HG03439 (cell line): ENCODE data around the gene AP4E1.
A peak's percentile ranks its signal among the peaks of the same experiment; 100 is the strongest.
"Not testable (repeated sequence)": the region's sequence is repeated elsewhere in the genome, so short reads cannot be mapped to it uniquely, and the experiment has no call there.

Experiments used
- ATAC-seq: cut with Tn5 transposase; IDR thresholded peaks from one replicate; pipeline ENCODE4 v1.9.1; 2021; ENCODE audit warnings: mild to moderate bottlenecking, moderate library complexity; ENCODE audit not compliant: unreplicated experiment

Gene AP4E1

GRCh38 chr15:50888054-50888453 lies 20.4 kb upstream of the AP4E1 start:
- ATAC-seq: no peak

DNA sequence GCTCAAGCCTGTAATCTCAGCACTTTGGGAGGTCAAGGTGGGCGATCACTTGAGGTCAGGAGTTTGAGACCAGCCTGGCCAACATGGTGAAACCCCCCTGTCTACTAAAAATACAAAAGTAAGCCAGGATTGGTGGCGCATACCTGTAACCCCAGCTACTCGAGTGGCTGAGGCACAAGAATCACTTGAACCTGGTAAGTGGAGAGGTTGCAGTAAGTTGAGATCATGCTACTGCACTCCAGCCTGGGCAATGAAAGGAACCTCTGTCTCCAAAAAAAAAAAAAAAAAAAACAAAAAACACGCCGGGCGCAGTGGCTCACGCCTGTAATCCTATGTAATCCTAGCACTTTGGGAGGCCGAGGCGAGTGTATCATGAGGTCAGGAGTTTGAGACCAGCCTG lies 18.9 kb upstream of the AP4E1 start:
- no peak for ATAC-seq

- ATAC-seq: no peak
These were observed 17.7 kb upstream of the AP4E1 start for GRCh38 chr15:50890751-50891150.

GRCh38 chr15:50891159-50891558 lies 17.3 kb upstream of the AP4E1 start:
- ATAC-seq: no peak

DNA sequence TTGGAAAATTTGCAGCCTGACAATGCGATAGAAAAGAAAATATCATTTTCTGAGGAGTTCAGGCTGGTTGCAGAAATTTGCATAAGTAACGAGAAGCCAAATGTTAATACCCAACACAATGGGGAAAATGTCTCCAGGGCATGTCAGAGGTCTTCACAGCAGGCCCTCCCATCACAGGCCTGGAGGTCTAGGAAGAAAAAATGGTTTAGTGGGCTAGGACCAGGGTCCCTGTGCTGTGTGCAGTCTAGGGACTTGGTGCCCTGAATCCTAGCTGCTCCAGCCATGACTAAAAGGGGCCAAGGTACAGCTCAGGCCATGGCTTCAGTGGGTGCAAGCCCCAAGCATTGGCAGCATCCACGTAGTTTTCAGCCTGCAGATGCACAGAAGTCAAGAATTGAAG lies 14.5 kb upstream of the AP4E1 start:
- no peak for ATAC-seq

DNA sequence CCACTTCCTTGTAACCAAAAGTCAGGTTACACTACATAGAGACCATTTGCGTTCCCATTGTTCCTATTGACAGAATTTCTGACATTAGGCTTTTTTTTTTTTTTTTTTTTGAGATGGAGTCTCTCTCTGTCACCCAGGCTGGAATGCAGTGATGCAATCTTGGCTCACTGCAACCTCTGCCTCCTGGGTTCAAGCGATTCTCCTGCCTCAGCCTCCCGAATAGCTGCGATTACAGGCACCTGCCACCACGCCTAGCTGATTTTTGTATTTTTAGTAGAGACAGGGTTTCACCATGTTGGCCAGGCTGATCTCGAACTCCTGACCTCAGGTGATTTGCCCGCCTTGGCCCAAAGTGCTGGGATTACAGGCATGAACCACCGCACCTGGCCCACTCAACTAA lies 7.1 kb upstream of the AP4E1 start:
- ATAC-seq: not testable (repeated sequence)

DNA sequence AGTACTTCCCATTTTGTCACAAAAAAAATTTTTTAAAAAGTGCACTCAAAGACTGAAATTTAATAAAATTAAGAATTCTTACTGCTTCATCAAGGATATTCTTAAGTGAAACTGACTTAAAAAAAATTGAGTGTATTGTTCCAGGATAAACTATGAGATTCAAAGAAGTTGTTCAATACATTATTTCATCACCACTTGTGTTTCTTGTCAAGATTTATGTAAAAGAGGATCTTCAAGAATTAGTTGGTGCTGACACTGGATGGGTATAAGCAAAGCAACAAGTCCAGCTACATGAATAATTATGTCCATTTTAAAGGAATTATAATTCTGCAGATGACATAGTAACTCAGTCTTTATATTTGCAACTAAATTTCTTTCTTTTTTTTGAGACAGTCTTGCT lies 4.3 kb upstream of the AP4E1 start:
- no peak for ATAC-seq

- ATAC-seq: no peak
These were observed 3.4 kb upstream of the AP4E1 start for GRCh38 chr15:50905055-50905454.

DNA sequence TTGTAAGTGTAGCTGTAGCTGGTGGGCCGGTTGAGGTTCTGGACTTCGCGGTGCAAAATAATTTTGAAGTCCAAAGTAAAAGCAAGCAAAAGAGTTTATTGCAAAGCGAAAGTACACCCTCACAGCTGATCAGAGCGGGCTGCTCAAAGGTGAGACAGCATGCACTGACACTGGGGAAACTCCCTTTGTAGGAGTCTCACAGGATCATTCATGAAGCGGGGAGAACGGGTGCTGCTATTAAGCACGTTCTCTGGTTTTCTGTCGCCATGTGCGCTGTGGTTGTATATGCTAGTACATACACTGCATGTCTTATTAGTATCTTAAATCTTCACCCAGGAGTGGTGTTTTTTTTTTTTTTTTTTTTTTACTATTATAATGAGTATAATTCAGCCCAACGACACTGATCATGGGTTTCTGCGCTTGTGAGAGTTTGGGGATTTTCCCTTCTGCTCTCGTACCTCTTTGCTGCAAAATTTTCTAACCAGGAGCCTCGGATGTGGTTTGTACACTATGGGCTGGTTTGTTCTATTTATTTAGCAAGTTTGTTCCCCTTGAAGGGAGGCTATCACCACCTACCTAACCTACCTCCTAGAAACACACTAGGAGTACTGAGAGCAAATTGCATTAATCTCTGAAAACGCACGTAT lies 1.4 kb upstream of the AP4E1 start:
- ATAC-seq: peak; percentile 60

GRCh38 chr15:50907601-50908208 lies 778 bp upstream of the AP4E1 start:
- peak; percentile 20 for ATAC-seq

DNA sequence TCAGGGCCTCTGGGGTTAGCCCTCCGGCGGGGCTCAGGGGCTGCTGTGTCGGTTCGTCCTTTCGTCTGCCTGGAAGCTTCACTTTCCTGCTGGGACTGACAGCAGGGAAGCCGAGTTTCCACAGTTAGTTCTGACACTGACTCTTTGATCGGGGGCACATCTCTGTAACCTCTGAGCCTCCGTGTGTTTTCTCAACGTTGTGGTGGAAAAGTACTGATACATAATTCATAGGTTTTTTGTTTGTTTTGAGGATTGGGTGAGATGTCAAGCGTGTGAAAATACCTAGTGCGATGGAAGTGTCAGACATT lies 481 bp downstream of the AP4E1 start:
- no peak for ATAC-seq

DNA sequence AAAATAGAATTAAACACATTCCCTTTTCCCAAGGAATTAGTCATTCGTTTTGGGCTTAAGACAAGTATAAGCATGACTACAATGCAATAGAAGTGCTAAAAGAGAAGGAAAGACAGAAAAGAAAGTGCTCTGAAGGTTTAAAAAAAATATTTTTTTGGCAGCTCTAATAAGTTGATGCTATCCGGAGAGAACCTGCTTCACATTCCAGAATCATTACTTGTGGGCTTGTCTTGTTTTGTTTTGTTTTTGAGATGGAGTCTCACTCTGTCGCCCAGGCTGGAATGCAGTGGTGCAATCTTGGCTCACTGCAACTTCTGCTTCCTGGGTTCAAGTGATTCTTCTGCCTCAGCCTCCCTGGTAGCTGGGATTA lies 1.9 kb downstream of the AP4E1 start:
- not testable (repeated sequence) for ATAC-seq

- no peak for ATAC-seq
These were observed 2.5 kb downstream of the AP4E1 start for GRCh38 chr15:50911001-50911400.

GRCh38 chr15:50911621-50912020 lies 3.1 kb downstream of the AP4E1 start:
- no peak for ATAC-seq

DNA sequence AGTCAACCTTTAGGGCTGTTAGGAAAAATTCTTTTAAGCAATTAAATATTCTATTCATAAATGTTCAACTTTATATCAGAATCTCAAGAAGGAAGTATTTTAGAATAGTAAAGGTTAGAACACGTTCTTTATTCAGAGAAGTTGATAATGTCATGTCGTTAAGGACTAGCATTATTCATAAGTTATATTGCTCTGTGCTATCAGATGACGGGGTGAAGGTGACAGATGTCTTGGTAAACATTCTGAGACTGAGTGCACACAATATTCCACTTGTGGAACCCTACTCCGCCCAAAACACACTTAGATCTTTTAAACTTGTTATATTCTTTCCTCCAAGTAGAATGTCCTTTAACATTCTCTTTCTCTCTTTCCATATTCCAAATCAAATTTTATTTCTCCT lies 7.9 kb downstream of the AP4E1 start:
- ATAC-seq: no peak

DNA sequence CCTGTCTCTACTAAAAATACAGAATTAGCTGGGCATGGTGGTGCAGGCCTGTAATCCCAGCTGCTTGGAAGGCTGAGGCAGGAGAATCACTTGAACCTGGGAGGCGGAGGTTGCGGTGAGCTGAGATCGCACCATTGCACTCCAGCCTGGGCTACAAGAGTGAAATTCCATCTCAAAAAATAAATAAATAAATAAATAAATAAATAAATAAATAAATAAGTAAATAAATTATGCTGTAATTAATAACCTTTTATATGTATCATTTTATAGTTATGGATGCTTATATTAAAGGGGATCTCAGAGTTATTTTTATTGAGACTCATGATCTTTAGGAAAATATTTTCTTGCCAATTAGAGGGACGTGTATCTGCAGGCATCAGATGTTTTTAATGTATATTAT lies 10.9 kb downstream of the AP4E1 start:
- not testable (repeated sequence) for ATAC-seq

- no peak for ATAC-seq
These were observed 16.8 kb downstream of the AP4E1 start for GRCh38 chr15:50925281-50925680.

GRCh38 chr15:50929062-50929461 lies 20.6 kb downstream of the AP4E1 start:
- no peak for ATAC-seq

- no peak for ATAC-seq
These were observed 22.3 kb downstream of the AP4E1 start for GRCh38 chr15:50930792-50931191.

DNA sequence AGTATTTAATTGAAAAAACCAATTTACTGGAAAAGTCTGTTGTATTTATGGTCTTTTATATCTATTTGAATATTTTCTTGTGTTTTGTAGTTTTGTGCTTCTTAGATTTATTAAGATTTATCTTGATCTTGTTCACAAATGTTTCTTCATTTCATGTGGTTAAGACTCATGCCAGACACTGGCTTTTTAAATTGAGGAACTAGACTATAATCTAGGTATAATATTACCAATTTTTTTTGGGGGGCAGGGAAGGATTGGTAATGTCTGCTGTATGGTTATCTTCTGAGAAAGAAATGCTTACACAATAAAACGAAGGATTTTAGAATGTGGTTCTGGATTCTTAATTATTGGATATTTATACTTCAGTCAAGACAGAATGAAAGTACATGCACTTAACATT lies 24.9 kb downstream of the AP4E1 start:
- ATAC-seq: no peak

DNA sequence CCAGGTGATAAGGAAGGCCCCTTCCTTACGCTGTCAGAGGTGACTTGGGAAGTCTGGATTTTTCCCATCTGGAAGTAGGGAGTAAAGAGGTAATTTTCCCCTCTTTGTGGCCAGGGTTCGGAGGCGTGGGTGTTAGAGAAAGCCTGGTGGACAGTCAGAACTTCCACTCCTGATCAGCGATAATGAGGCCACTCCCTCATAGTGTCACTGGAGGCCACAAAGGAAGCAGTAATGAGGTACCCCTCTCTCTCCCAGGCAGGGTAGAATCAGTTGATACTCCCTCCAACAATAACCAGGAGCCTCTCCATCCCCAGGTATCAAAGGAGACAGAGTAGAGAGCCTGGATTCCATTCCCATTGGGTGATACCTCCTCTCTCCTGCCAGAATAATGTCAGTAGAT lies 30.0 kb downstream of the AP4E1 start:
- no peak for ATAC-seq

DNA sequence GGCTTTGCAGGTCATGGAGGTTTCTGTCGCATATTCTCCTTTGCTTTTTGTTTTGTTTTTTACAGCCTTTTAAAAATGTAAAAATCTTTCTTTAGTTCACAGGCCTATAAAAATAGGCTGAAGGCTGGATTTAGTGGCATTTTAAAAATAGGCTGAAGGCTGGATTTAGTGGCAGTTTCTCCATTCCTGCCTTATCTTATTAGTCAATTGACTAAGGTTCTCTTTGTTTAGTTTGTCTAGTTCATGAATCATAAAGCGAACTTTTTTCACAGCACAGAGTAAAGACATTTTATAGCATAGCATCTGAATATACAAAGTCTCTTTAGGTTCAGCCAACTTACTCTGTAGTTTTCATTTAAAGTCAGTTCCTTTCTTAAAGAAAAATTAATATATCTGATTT lies 31.4 kb downstream of the AP4E1 start:
- ATAC-seq: no peak

DNA sequence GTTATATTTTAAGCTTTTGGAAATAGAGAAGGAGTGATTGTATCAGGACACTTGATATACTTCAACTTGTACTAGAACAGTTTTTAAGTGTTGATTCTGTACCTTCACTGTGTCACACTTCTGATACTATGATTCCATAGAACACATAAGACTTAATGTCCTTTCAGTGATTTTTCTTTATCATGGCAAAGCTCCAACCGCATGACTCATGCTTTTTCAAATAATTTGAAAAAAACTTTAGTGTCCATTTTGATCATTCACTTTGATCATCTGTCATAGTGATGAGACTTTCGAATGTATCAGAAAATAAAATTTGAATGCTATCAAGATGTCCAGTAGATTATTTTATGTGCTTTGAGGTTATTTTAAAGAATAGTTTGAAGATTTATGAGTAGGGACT lies 32.0 kb downstream of the AP4E1 start:
- ATAC-seq: no peak
